Natural killer cell (primary cell): ENCODE results near the gene ARMC8. TPM values are rescaled to one million over a fixed set of nuclear protein-coding genes. Genes with fewer than 3 reads are reported as not detected.

Experiments
- ATAC-seq, 3 donors: fragments of 150-1000 bp in 2 of 3; fragments of 200-7000 bp in 1 of 3; cut with Tn5 transposase; 1 replicate in 1 of 3; 2 replicates in 2 of 3; pipeline ENCODE4 v1.10.0; 2021; ENCODE audit warnings: mild to moderate bottlenecking in 2 of 3, moderate library complexity in 2 of 3
- DNase-seq, 2 donors: peaks; one replicate each; pipeline versions ENCODE4 v3.0.0 to v3.0.0-alpha.2; 2013 to 2021; ENCODE audit warnings: mixed read lengths in 1 of 2
- H3K27ac ChIP-seq: one replicate; pipeline ENCODE4 v1.5.1; 2013; ENCODE audit warnings: mild to moderate bottlenecking, low read length
- H3K27me3 ChIP-seq: one replicate; pipeline ENCODE4 v1.6.1; 2013; ENCODE audit warnings: low read length; ENCODE audit not compliant: control insufficient read depth, insufficient read depth
- H3K36me3 ChIP-seq: one replicate; pipeline ENCODE4 v1.6.1; 2013; ENCODE audit warnings: low read length; ENCODE audit not compliant: control insufficient read depth, insufficient read depth
- H3K4me1 ChIP-seq: one replicate; pipeline ENCODE4 v1.6.1; 2013; ENCODE audit warnings: low read length; ENCODE audit not compliant: control insufficient read depth, insufficient read depth
- H3K4me3 ChIP-seq: one replicate; pipeline ENCODE4 v1.5.1; 2013; ENCODE audit warnings: low read length
- H3K9me3 ChIP-seq: one replicate; pipeline ENCODE4 v1.6.1; 2013; ENCODE audit warnings: low read length; ENCODE audit not compliant: control insufficient read depth, insufficient read depth
- H3K27ac Mint-ChIP-seq, 2 donors: one replicate each; pipeline ENCODE4 v1.8.0; 2022; ENCODE audit warnings: mild to moderate bottlenecking in 2 of 2, mixed read lengths in 2 of 2, moderate library complexity in 1 of 2
- H3K27me3 Mint-ChIP-seq, 2 donors: one replicate each; pipeline ENCODE4 v1.8.0; 2022; ENCODE audit warnings: low read depth in 2 of 2, mixed read lengths in 2 of 2
- H3K36me3 Mint-ChIP-seq: one replicate; pipeline ENCODE4 v1.8.0; 2022; ENCODE audit warnings: mixed read lengths
- H3K4me1 Mint-ChIP-seq, 2 donors: one replicate each; pipeline ENCODE4 v1.8.0; 2022; ENCODE audit warnings: mixed read lengths in 2 of 2
- H3K4me3 Mint-ChIP-seq: one replicate; pipeline ENCODE4 v1.8.0; 2022; ENCODE audit warnings: mild to moderate bottlenecking, moderate library complexity, mixed read lengths
- H3K9me3 Mint-ChIP-seq, 2 donors: one replicate each; pipeline ENCODE4 v1.8.0; 2022; ENCODE audit warnings: mixed read lengths in 2 of 2
- WGBS: methylation state at CpG from one replicate; pipeline ENCODE4 v1.1.7; 2013; ENCODE audit warnings: missing lambda C conversion rate; ENCODE audit not compliant: insufficient coverage; 5-methylcytosine and 5-hydroxymethylcytosine counted together
- intact Hi-C: fragments of 100-400 bp; cut with micrococcal nuclease; formaldehyde crosslinking; loops from one replicate; pipeline ENCODE4 v1.14.2; 2022
- total RNA-seq, 4 donors: library from RNA; stranded (reverse); fragments of 120-200 nt in 1 of 4; gene quantifications; one replicate each; pipeline versions ENCODE4 v1.2.3 to v1.2.4, GENCODE V29; 2013 to 2022
- TF ChIP-seq, protein P1 (sequence below): fragments of 200-600 bp; IDR thresholded peaks from one replicate; pipeline ENCODE4 v1.8.0; 2022; ENCODE audit warnings: antibody characterized with exemption

Gene ARMC8
- total RNA-seq, 3 donors from 2014 or later (not counting 1 experiment from before 2014, with no cell fraction given), result 75.4 to 93.5 (median 86.4) TPM

DNA sequence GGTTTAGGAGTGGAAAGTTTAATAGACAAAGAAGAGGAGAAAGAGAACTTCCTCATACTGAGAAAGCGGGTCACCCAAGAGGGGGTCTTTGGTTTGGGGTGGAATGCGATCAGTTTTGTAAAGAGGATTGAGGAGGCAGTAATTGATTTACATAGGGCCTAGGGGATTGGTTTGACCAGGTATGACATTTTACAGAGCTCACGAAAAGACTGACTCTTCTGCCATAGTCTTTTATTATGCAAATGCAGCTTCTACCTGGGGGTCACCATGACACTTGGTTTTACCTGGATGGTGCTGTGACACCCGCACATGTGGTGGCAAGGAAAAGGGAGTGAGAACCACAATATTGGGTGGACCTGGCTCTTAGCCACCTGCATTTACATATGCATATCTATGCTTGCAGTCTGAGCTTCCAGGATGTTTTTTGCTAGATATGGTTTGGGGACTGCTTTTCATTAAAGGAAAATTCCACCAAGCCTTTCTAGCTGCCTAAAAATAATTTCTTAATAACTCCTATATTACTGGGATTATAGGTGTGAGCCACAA lies 149.4 kb downstream of the ARMC8 start:
- Histone ChIP-seq H3K4me3 (no peak overlapping the region), H3K9me3 (no peaks in the 10 kb centered on the region), H3K27ac (no peak overlapping the region), H3K27me3 (no peaks in the 10 kb centered on the region), H3K36me3 (no peaks in the 10 kb centered on the region), H3K4me1 (no peaks in the 10 kb centered on the region)
- Mint-ChIP-seq H3K36me3 (no peaks in the 10 kb centered on the region), H3K27ac (no peak overlapping the region), H3K9me3 (no peaks in the 10 kb centered on the region), H3K4me3 (no peak overlapping the region), H3K27me3 (peaks cover 0 to 2% of the 10 kb centered on the region in 2 donors), H3K4me1 (no peaks in the 10 kb centered on the region)
- DNase-seq (no peak), ATAC-seq (no peak)
- intact Hi-C loops, result no loop called here
- WGBS, result 90% methylated on average over 4 of the region's 4 CpGs
- TF ChIP-seq, protein P1, sequence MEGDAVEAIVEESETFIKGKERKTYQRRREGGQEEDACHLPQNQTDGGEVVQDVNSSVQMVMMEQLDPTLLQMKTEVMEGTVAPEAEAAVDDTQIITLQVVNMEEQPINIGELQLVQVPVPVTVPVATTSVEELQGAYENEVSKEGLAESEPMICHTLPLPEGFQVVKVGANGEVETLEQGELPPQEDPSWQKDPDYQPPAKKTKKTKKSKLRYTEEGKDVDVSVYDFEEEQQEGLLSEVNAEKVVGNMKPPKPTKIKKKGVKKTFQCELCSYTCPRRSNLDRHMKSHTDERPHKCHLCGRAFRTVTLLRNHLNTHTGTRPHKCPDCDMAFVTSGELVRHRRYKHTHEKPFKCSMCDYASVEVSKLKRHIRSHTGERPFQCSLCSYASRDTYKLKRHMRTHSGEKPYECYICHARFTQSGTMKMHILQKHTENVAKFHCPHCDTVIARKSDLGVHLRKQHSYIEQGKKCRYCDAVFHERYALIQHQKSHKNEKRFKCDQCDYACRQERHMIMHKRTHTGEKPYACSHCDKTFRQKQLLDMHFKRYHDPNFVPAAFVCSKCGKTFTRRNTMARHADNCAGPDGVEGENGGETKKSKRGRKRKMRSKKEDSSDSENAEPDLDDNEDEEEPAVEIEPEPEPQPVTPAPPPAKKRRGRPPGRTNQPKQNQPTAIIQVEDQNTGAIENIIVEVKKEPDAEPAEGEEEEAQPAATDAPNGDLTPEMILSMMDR, result no peak

DNA sequence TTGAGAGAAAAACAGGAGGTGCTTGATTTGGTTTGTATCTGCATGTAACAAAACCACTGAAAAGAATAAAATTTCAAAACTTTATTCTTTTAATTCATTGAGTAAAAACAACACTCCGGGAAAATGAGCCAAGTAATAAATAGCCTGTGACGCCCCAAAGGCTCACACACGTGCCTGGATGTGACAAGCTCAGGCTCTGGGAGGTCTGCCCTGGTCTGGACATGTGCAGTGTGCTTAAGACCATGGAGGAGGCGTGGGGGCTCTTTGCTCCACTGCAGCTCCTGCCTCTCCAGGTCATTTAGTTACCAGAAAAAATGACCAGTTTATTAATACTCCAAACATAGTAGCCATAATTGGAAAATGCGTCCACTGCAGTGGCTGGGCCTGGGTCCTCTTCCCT lies 151.1 kb downstream of the ARMC8 start:
- no peak overlapping the region for H3K4me3 ChIP-seq
- Mint-ChIP-seq H3K36me3 (no peaks in the 10 kb centered on the region), H3K27ac (no peak overlapping the region), H3K27me3 (peaks cover 0 to 2% of the 10 kb centered on the region in 2 donors), H3K9me3 (no peaks in the 10 kb centered on the region), H3K4me1 (no peaks in the 10 kb centered on the region), H3K4me3 (no peak overlapping the region)
- TF ChIP-seq, protein P1, result no peak
- no peaks in the 10 kb centered on the region for H3K27me3 ChIP-seq
- intact Hi-C loops, result no loop called here
- 66% methylated on average over 5 of the region's 5 CpGs for WGBS
- ATAC-seq (no peak), DNase-seq (no peak)
- no peaks in the 10 kb centered on the region for H3K36me3 ChIP-seq
- no peaks in the 10 kb centered on the region for H3K9me3 ChIP-seq
- H3K27ac ChIP-seq, result no peak overlapping the region
- H3K4me1 ChIP-seq, result no peaks in the 10 kb centered on the region

DNA sequence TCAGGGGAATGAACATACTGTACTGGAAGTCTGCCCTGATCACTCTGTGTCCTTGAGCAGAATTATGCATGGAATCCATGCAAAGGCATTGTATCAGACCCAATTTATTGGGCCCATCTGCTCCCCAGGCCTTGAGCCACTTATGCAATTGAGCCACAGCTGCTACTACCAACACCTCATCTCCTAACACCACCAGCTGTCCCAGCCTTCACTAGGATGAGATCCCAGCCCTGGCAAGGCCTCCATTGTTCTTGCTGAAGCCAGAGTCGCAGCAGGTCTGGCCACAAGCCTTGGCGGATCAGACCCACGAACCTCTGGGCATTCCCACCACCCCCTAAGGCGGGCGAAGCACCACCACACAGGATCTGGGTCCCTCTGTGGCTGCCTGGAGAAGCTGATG lies 151.7 kb downstream of the ARMC8 start:
- ATAC-seq (no peak), DNase-seq (no peak)
- intact Hi-C loops, result no loop called here
- no peak overlapping the region for H3K27ac Mint-ChIP-seq
- 89% methylated on average over 4 of the region's 5 CpGs for WGBS
- Histone ChIP-seq H3K9me3 (no peaks in the 10 kb centered on the region), H3K36me3 (no peaks in the 10 kb centered on the region), H3K27me3 (no peaks in the 10 kb centered on the region), H3K27ac (no peak overlapping the region), H3K4me1 (no peaks in the 10 kb centered on the region), H3K4me3 (no peak overlapping the region)
- no peaks in the 10 kb centered on the region for H3K4me1 Mint-ChIP-seq
- H3K4me3 Mint-ChIP-seq, result no peak overlapping the region
- no peaks in the 10 kb centered on the region for H3K9me3 Mint-ChIP-seq
- H3K36me3 Mint-ChIP-seq, result no peaks in the 10 kb centered on the region
- TF ChIP-seq, protein P1, result no peak
- H3K27me3 Mint-ChIP-seq, result peaks cover 0 to 2% of the 10 kb centered on the region in 2 donors

DNA sequence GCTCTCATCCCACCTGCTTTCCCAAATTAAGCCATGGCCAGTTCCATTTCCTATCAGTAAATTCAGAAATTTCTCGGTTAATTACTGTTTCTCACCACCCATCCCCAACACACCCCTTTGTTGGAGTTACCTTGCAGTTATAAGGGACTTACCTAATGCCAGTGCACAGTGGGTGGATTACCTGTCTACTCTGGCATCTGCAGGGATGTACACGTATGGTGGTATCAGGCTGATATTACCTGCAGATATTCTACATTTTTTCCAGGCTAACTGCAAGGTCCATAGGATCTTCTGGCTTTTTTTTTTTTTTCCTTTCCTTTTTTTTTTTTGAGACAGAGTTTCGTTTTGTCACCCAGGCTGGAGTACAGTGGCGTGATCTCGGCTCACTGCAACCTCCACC lies 153.4 kb downstream of the ARMC8 start:
- Mint-ChIP-seq H3K9me3 (no peaks in the 10 kb centered on the region), H3K4me1 (no peaks in the 10 kb centered on the region), H3K27ac (no peak overlapping the region), H3K36me3 (no peaks in the 10 kb centered on the region), H3K27me3 (peaks cover 0 to 4% of the 10 kb centered on the region in 2 donors), H3K4me3 (no peak overlapping the region)
- ATAC-seq (no peak), DNase-seq (no peak)
- no peaks in the 10 kb centered on the region for H3K36me3 ChIP-seq
- intact Hi-C loops, result no loop called here
- WGBS, result 71% methylated on average over 3 of the region's 5 CpGs
- H3K4me1 ChIP-seq, result no peaks in the 10 kb centered on the region
- TF ChIP-seq, protein P1, result no peak
- H3K27me3 ChIP-seq, result no peaks in the 10 kb centered on the region
- H3K9me3 ChIP-seq, result no peaks in the 10 kb centered on the region
- no peak overlapping the region for H3K4me3 ChIP-seq
- H3K27ac ChIP-seq, result no peak overlapping the region
